Right lung (tissue), 5 donors: Measurements from ENCODE around the gene MAP3K3. TPM values are rescaled to one million over a fixed set of nuclear protein-coding genes. Genes with fewer than 3 reads are reported as not detected.
"Not testable (repeated sequence)": the region's sequence is repeated elsewhere in the genome, so short reads cannot be mapped to it uniquely, and the experiment has no call there.

Experiments used
- DNase-seq, 2 donors: peaks; one replicate each; pipeline ENCODE4 v3.0.0-alpha.2; 2013
- polyA plus RNA-seq, 5 donors: library from polyadenylated mRNA; unstranded; fragments of 120-200 nt; gene quantifications; one replicate each; pipeline versions ENCODE4 v1.2.1 to v1.2.3, GENCODE V29; 2013; ENCODE audit warnings: inconsistent platforms in 1 of 5, low replicate concordance in 1 of 5; ENCODE audit not compliant: insufficient read length in 5 of 5, insufficient read depth in 1 of 5

MAP3K3 gene
- polyA plus RNA-seq, 5 donors = 36.3 to 43.0 (median 39.9) TPM

- DNase-seq = no peak
These were observed 82.0 kb downstream of the MAP3K3 start for GRCh38 chr17:63704259-63704576.

- DNase-seq = no peak
These were observed 82.6 kb downstream of the MAP3K3 start for GRCh38 chr17:63704836-63705235.

- DNase-seq = no peak
These were observed 83.4 kb downstream of the MAP3K3 start for GRCh38 chr17:63705657-63706056.

- DNase-seq = no peak
These were observed 84.3 kb downstream of the MAP3K3 start for GRCh38 chr17:63706336-63707082.

- DNase-seq = no peak
These were observed 84.9 kb downstream of the MAP3K3 start for GRCh38 chr17:63707151-63707550.

- no peak for DNase-seq
These were observed 86.9 kb downstream of the MAP3K3 start for GRCh38 chr17:63709110-63709509.

GRCh38 chr17:63714550-63715277, 92.5 kb downstream of the MAP3K3 start:
- DNase-seq = no peak

- no peak for DNase-seq
These were observed 94.2 kb downstream of the MAP3K3 start for GRCh38 chr17:63716426-63716825.

GRCh38 chr17:63718988-63719387, 96.8 kb downstream of the MAP3K3 start:
- no peak for DNase-seq

- not testable (repeated sequence) for DNase-seq
These were observed 98.0 kb downstream of the MAP3K3 start for GRCh38 chr17:63720194-63720593.

- DNase-seq = no peak
These were observed 100.2 kb downstream of the MAP3K3 start for GRCh38 chr17:63722403-63722802.

- DNase-seq = no peak
These were observed 113.5 kb downstream of the MAP3K3 start for GRCh38 chr17:63735691-63736090.

- DNase-seq = peak in 1 of 2 donors; percentile 10
These were observed 118.4 kb downstream of the MAP3K3 start for GRCh38 chr17:63740464-63741142.

- DNase-seq = no peak
These were observed 118.9 kb downstream of the MAP3K3 start for GRCh38 chr17:63741143-63741407.

GRCh38 chr17:63741408-63742173, 119.4 kb downstream of the MAP3K3 start, which contains the start of gene STRADA:
Gene STRADA, minus strand, starts transcription at chr17:63741799. Its CDS starts 13,430 bp downstream, at chr17:63728369.
- peak; percentile 97 for DNase-seq

Other genes starting within 250 kb of the MAP3K3 start
- gene CYB561, start 176.1 kb upstream of the MAP3K3 start, polyA plus RNA-seq = 10 to 100 TPM; 22.5 to 43.5 (median 31.1) TPM
- 10 to 100 TPM; 38.7 to 62.7 (median 41.1) TPM for gene ACE, start 145.4 kb upstream of the MAP3K3 start, polyA plus RNA-seq
- gene KCNH6, start 99.1 kb upstream of the MAP3K3 start, polyA plus RNA-seq = 1 to 10 TPM in 3 of 5 donors, under 1 TPM in 2; 0.59 to 1.4 (median 1.0) TPM
- gene DCAF7, start 71.9 kb upstream of the MAP3K3 start, polyA plus RNA-seq = 100 to 1,000 TPM in 2 of 5 donors, 10 to 100 TPM in 3; 82.7 to 104 (median 95.6) TPM
- gene TACO1, start 21.5 kb upstream of the MAP3K3 start, polyA plus RNA-seq = 10 to 100 TPM; 16.1 to 19.2 (median 16.8) TPM
- 10 to 100 TPM; 26.0 to 49.7 (median 33.7) TPM for gene LIMD2, start 77.7 kb downstream of the MAP3K3 start, polyA plus RNA-seq
- 10 to 100 TPM; 66.2 to 89.5 (median 75.1) TPM for gene STRADA, start 119.4 kb downstream of the MAP3K3 start, polyA plus RNA-seq
- 100 to 1,000 TPM in 1 of 5 donors, 10 to 100 TPM in 4; 79.7 to 107 (median 85.9) TPM for gene CCDC47, start 151.2 kb downstream of the MAP3K3 start, polyA plus RNA-seq
- 100 to 1,000 TPM; 169 to 235 (median 228) TPM for gene DDX42, start 151.8 kb downstream of the MAP3K3 start, polyA plus RNA-seq
- 100 to 1,000 TPM; 130 to 146 (median 142) TPM for gene PSMC5, start 205.0 kb downstream of the MAP3K3 start, polyA plus RNA-seq
- gene FTSJ3, start 205.2 kb downstream of the MAP3K3 start, polyA plus RNA-seq = 10 to 100 TPM; 48.7 to 81.2 (median 70.0) TPM
- gene SMARCD2, start 220.3 kb downstream of the MAP3K3 start, polyA plus RNA-seq = 100 to 1,000 TPM; 111 to 147 (median 133) TPM